ENCODE results near the gene ACIN1. TPM values are rescaled to one million over a fixed set of nuclear protein-coding genes. Genes with fewer than 3 reads are reported as not detected.

The ACIN1 gene
- polyA plus RNA-seq, 1 donor (not counting 4 experiments of a cell fraction or from before 2014, with no cell fraction given) = 104 TPM

DNA sequence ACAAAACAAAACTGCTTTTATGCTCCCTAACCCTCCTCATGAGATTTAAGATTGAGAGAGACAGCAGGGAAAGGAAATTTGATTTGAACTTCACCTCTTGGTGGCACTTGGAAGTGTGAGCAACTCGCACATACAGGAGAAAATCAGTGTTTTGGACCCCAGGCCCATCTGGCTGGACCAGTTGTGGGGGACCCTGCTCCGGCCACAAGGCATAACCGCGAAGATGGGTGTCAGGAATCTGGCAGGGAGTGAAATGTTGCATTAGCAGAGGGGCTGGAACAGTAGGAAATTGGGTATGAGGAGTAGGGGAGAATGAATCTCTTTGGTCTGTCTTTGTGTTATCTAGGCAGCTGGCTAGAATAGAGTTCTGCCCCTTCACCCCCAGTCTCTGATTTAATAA is 8.6 kb upstream of the ACIN1 start:
- no peaks in the 10 kb centered on the region for H3K9me3 ChIP-seq (ENCODE audit: control insufficient read depth, low read depth, low read length)
- no peak overlapping the region for H3K27ac ChIP-seq (ENCODE audit: control insufficient read depth, insufficient read depth, low read length)
- H3K4me1 ChIP-seq (ENCODE audit: control insufficient read depth, extremely low read depth, insufficient read depth, low read length) = no peaks in the 10 kb centered on the region
- TF ChIP-seq EZH2 (IDR thresholded peaks at IDR 0.05; ENCODE audit: low read length) = no peak
- TF ChIP-seq, protein P1, sequence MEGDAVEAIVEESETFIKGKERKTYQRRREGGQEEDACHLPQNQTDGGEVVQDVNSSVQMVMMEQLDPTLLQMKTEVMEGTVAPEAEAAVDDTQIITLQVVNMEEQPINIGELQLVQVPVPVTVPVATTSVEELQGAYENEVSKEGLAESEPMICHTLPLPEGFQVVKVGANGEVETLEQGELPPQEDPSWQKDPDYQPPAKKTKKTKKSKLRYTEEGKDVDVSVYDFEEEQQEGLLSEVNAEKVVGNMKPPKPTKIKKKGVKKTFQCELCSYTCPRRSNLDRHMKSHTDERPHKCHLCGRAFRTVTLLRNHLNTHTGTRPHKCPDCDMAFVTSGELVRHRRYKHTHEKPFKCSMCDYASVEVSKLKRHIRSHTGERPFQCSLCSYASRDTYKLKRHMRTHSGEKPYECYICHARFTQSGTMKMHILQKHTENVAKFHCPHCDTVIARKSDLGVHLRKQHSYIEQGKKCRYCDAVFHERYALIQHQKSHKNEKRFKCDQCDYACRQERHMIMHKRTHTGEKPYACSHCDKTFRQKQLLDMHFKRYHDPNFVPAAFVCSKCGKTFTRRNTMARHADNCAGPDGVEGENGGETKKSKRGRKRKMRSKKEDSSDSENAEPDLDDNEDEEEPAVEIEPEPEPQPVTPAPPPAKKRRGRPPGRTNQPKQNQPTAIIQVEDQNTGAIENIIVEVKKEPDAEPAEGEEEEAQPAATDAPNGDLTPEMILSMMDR (optimal IDR thresholded peaks at IDR 0.05 in 1 of 3, IDR thresholded peaks at IDR 0.05 in 1 of 3, conservative IDR thresholded peaks at IDR 0.05 in 1 of 3; ENCODE audit: extremely low read depth in 1 of 3, insufficient read depth in 2 of 3, low read length in 3 of 3) = no peak
- dilution Hi-C loops (cut with MboI; ENCODE audit: extremely low pct_ligation_motif_present, low sequenced_read_pairs) = no loop called here
- no peak overlapping the region for H3K4me3 ChIP-seq (ENCODE audit: control insufficient read depth in 2 of 3, extremely low read depth in 1 of 3, insufficient read depth in 2 of 3, low read depth in 1 of 3, low read length in 3 of 3)
- H3K36me3 ChIP-seq (ENCODE audit: control insufficient read depth in 2 of 2, extremely low read depth in 1 of 2, insufficient read depth in 2 of 2, low read length in 2 of 2) = peaks cover 0 to 3% of the 10 kb centered on the region in 2 experiments
- no peaks in the 10 kb centered on the region for H3K27me3 ChIP-seq (ENCODE audit: control insufficient read depth, extremely low read depth, insufficient read depth, low read length)
- DNase-seq (ENCODE audit: low read depth, low spot score) = no peak
- H3K79me2 ChIP-seq (ENCODE audit: control insufficient read depth, insufficient read depth, low read length) = peaks cover 9% of the 10 kb centered on the region
- FAIRE-seq = no peak
- H4K20me1 ChIP-seq (ENCODE audit: control insufficient read depth, extremely low read depth, insufficient read depth, low read length) = no peaks in the 10 kb centered on the region
- no peak overlapping the region for H3K9ac ChIP-seq (ENCODE audit: control insufficient read depth, extremely low read depth, insufficient read depth, low read length)
- no peak overlapping the region for H2AFZ ChIP-seq (ENCODE audit: control insufficient read depth, low read length)
- no peak overlapping the region for H3K4me2 ChIP-seq (ENCODE audit: control insufficient read depth, extremely low read depth, insufficient read depth, low read depth, low read length)
- no peaks in the 10 kb centered on the region for H3K9me1 ChIP-seq (ENCODE audit: control insufficient read depth, extremely low read depth, insufficient read depth, low read length)

DNA sequence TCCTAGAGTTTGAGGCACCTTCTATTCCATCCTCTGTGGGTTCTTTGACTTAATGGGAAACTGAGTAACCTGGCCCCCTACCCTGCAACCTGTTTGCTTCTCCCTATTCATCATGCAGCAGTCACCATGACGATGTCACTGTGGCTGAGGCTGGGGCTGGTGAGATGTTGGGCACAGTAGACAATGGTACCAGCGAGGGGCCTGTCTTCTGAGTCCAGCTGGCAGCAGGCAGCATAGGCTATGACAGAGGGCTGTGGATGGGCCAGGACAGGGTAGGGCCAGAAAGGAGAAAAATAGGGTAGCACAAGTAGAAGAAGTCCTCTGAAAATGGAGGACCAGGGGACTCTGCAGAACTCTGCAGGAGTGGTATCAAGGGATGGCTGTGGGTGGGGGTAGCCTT is 7.9 kb upstream of the ACIN1 start:
- peaks cover 3% of the 10 kb centered on the region for H4K20me1 ChIP-seq (ENCODE audit: control insufficient read depth, extremely low read depth, insufficient read depth, low read length)
- no peaks in the 10 kb centered on the region for H3K27me3 ChIP-seq (ENCODE audit: control insufficient read depth, extremely low read depth, insufficient read depth, low read length)
- no peak overlapping the region for H3K4me2 ChIP-seq (ENCODE audit: control insufficient read depth, extremely low read depth, insufficient read depth, low read depth, low read length)
- peaks cover 5 to 6% of the 10 kb centered on the region in 2 experiments for H3K36me3 ChIP-seq (ENCODE audit: control insufficient read depth in 2 of 2, extremely low read depth in 1 of 2, insufficient read depth in 2 of 2, low read length in 2 of 2)
- H3K9ac ChIP-seq (ENCODE audit: control insufficient read depth, extremely low read depth, insufficient read depth, low read length) = no peak overlapping the region
- FAIRE-seq (no peak), DNase-seq (ENCODE audit: low read depth, low spot score) (no peak)
- peaks cover 3% of the 10 kb centered on the region for H3K9me1 ChIP-seq (ENCODE audit: control insufficient read depth, extremely low read depth, insufficient read depth, low read length)
- no peak for TF ChIP-seq EZH2 (IDR thresholded peaks at IDR 0.05; ENCODE audit: low read length)
- TF ChIP-seq, protein P1 (optimal IDR thresholded peaks at IDR 0.05 in 1 of 3, IDR thresholded peaks at IDR 0.05 in 1 of 3, conservative IDR thresholded peaks at IDR 0.05 in 1 of 3; ENCODE audit: extremely low read depth in 1 of 3, insufficient read depth in 2 of 3, low read length in 3 of 3) = no peak
- dilution Hi-C loops (cut with MboI; ENCODE audit: extremely low pct_ligation_motif_present, low sequenced_read_pairs) = no loop called here
- no peak overlapping the region for H3K4me3 ChIP-seq (ENCODE audit: control insufficient read depth in 2 of 3, extremely low read depth in 1 of 3, insufficient read depth in 2 of 3, low read depth in 1 of 3, low read length in 3 of 3)
- no peaks in the 10 kb centered on the region for H3K9me3 ChIP-seq (ENCODE audit: control insufficient read depth, low read depth, low read length)
- H3K79me2 ChIP-seq (ENCODE audit: control insufficient read depth, insufficient read depth, low read length) = peaks cover 17% of the 10 kb centered on the region
- H2AFZ ChIP-seq (ENCODE audit: control insufficient read depth, low read length) = no peak overlapping the region
- H3K27ac ChIP-seq (ENCODE audit: control insufficient read depth, insufficient read depth, low read length) = no peak overlapping the region
- no peaks in the 10 kb centered on the region for H3K4me1 ChIP-seq (ENCODE audit: control insufficient read depth, extremely low read depth, insufficient read depth, low read length)

All from keratinocyte (primary cell).